Measurements from ENCODE around the gene PDE11A.

PDE11A gene

GRCh38 chr2:178076130-178076529 is 3.6 kb upstream of the PDE11A start:
- no peak for FAIRE-seq
- DNase-seq (ENCODE audit: insufficient read length, low spot score), result no peak
- no peak for TF ChIP-seq POU2F2 (IDR thresholded peaks at IDR 0.05; ENCODE audit: low read depth, low read length)
- no peak for TF ChIP-seq PAX5 (IDR thresholded peaks at IDR 0.05; ENCODE audit: insufficient read depth, low read length, severe bottlenecking)
- TF ChIP-seq POLR2AphosphoS5 (IDR thresholded peaks at IDR 0.05; ENCODE audit: low read depth, low read length), result no peak
- no peak for TF ChIP-seq TAF1 (IDR thresholded peaks at IDR 0.05; ENCODE audit: low read depth, low read length)
- no peak for TF ChIP-seq SPI1 (IDR thresholded peaks at IDR 0.05; ENCODE audit: low read depth, low read length)
- TF ChIP-seq POLR2A (IDR thresholded peaks at IDR 0.05; ENCODE audit: low read depth, low read length), result no peak

- DNase-seq (ENCODE audit: insufficient read length, low spot score) (no peak), FAIRE-seq (no peak)
These were observed 2.4 kb upstream of the PDE11A start for GRCh38 chr2:178075006-178075326.

GRCh38 chr2:178074123-178075005 is 1.8 kb upstream of the PDE11A start:
- no peak for DNase-seq (ENCODE audit: insufficient read length, low spot score)
- FAIRE-seq, result no peak
- TF ChIP-seq POLR2A (IDR thresholded peaks at IDR 0.05; ENCODE audit: low read depth, low read length) (no peak), POU2F2 (IDR thresholded peaks at IDR 0.05; ENCODE audit: low read depth, low read length) (no peak), PAX5 (IDR thresholded peaks at IDR 0.05; ENCODE audit: insufficient read depth, low read length, severe bottlenecking) (no peak), POLR2AphosphoS5 (IDR thresholded peaks at IDR 0.05; ENCODE audit: low read depth, low read length) (no peak), TAF1 (IDR thresholded peaks at IDR 0.05; ENCODE audit: low read depth, low read length) (no peak), SPI1 (IDR thresholded peaks at IDR 0.05; ENCODE audit: low read depth, low read length) (no peak)

More at GRCh38 chr2:178075006-178075326, 2.4 kb upstream of the PDE11A start:
- TF ChIP-seq POU2F2 (IDR thresholded peaks at IDR 0.05; ENCODE audit: low read depth, low read length) (no peak), SPI1 (IDR thresholded peaks at IDR 0.05; ENCODE audit: low read depth, low read length) (no peak), POLR2A (IDR thresholded peaks at IDR 0.05; ENCODE audit: low read depth, low read length) (no peak), POLR2AphosphoS5 (IDR thresholded peaks at IDR 0.05; ENCODE audit: low read depth, low read length) (no peak), TAF1 (IDR thresholded peaks at IDR 0.05; ENCODE audit: low read depth, low read length) (no peak), PAX5 (IDR thresholded peaks at IDR 0.05; ENCODE audit: insufficient read depth, low read length, severe bottlenecking) (no peak)

DNA sequence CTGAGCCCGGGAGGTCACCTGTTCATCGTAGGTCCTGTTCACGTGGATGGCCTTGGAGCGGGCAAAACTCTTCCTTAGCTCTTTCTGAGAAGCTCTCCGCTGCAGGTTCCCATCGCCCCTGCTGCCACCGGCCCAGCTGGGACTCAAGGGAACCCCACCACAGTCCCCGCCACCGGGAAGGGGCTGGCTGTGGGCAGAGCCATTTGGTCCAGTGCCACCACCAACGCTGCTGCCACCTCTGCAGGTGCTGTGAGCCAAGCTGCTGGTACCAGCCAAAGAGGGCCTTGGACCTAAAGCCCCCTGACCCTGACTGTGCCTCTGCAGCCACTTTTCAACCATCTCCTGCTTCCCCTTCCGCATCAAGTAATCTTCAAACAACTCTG is 586 bp downstream of the PDE11A start:
- no peak for TF ChIP-seq POLR2A (IDR thresholded peaks at IDR 0.05; ENCODE audit: low read depth, low read length)
- TF ChIP-seq PAX5 (IDR thresholded peaks at IDR 0.05; ENCODE audit: insufficient read depth, low read length, severe bottlenecking), result no peak
- no peak for TF ChIP-seq SPI1 (IDR thresholded peaks at IDR 0.05; ENCODE audit: low read depth, low read length)
- no peak for TF ChIP-seq TAF1 (IDR thresholded peaks at IDR 0.05; ENCODE audit: low read depth, low read length)
- TF ChIP-seq POLR2AphosphoS5 (IDR thresholded peaks at IDR 0.05; ENCODE audit: low read depth, low read length), result no peak
- no peak for TF ChIP-seq POU2F2 (IDR thresholded peaks at IDR 0.05; ENCODE audit: low read depth, low read length)
- no peak for FAIRE-seq
- no peak for DNase-seq (ENCODE audit: insufficient read length, low spot score)

- TF ChIP-seq TAF1 (IDR thresholded peaks at IDR 0.05; ENCODE audit: low read depth, low read length) (no peak), POLR2A (IDR thresholded peaks at IDR 0.05; ENCODE audit: low read depth, low read length) (no peak), PAX5 (IDR thresholded peaks at IDR 0.05; ENCODE audit: insufficient read depth, low read length, severe bottlenecking) (no peak), SPI1 (IDR thresholded peaks at IDR 0.05; ENCODE audit: low read depth, low read length) (no peak), POLR2AphosphoS5 (IDR thresholded peaks at IDR 0.05; ENCODE audit: low read depth, low read length) (no peak), POU2F2 (IDR thresholded peaks at IDR 0.05; ENCODE audit: low read depth, low read length) (no peak)
- no peak for DNase-seq (ENCODE audit: insufficient read length, low spot score)
- no peak for FAIRE-seq
These were observed 1.8 kb downstream of the PDE11A start for GRCh38 chr2:178070824-178071223.

DNA sequence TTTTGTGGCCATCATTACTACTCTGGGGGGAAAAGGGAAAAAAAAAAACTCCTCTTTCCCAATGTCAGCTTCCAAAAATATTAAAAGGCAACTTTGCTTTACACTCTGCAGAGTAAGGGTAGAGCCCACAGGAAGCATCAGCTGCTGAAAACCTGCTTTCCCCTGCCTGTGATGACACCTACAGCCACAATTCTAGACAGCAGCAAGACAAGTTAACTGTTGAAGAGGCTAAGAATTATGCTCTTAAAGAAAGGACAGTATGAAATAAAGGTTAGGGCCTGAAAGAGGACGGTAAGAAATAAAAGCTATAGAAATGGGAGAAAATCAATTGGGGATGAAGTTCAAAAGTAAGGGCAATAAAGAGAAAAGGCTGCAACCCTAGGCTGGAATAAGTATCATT is 3.0 kb downstream of the PDE11A start:
- FAIRE-seq, result no peak

DNA sequence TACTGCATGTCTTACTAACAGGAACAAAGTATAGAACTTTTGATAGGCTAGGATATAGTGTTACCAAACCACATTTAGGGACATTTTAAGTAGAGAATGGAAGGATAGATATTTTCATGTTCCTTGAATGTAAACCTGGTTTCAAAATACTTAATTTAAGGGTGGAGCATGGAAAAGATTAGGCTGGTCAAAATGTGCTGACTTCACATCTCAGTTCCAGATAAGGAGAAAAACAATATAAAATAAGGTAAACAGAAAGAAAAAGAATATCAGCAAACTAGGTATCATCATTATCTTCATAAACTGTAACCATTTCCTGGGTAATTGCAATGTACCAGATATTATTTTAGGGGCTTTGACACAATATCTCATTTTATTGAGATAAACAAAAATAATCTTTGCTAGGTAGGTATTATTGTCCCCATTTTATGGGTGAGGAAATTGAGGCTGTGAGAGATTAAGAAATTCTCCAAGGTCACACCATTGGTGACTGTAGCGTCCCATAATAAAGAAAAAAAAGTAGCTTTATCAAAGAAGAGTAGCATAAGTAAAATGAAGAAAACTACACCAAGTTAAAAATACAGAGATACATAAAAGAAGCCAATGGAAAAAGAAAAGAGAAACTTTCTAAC is 3.6 kb downstream of the PDE11A start:
- TF ChIP-seq PAX5 (IDR thresholded peaks at IDR 0.05; ENCODE audit: insufficient read depth, low read length, severe bottlenecking) (no peak), POLR2AphosphoS5 (IDR thresholded peaks at IDR 0.05; ENCODE audit: low read depth, low read length) (no peak), POU2F2 (IDR thresholded peaks at IDR 0.05; ENCODE audit: low read depth, low read length) (no peak), POLR2A (IDR thresholded peaks at IDR 0.05; ENCODE audit: low read depth, low read length) (no peak), TAF1 (IDR thresholded peaks at IDR 0.05; ENCODE audit: low read depth, low read length) (no peak), SPI1 (IDR thresholded peaks at IDR 0.05; ENCODE audit: low read depth, low read length) (no peak)
- no peak for DNase-seq (ENCODE audit: insufficient read length, low spot score)
- FAIRE-seq, result no peak

More for the DNA sequence above, 3.0 kb downstream of the PDE11A start:
- TF ChIP-seq POU2F2 (IDR thresholded peaks at IDR 0.05; ENCODE audit: low read depth, low read length) (no peak), TAF1 (IDR thresholded peaks at IDR 0.05; ENCODE audit: low read depth, low read length) (no peak), POLR2A (IDR thresholded peaks at IDR 0.05; ENCODE audit: low read depth, low read length) (no peak), POLR2AphosphoS5 (IDR thresholded peaks at IDR 0.05; ENCODE audit: low read depth, low read length) (no peak), PAX5 (IDR thresholded peaks at IDR 0.05; ENCODE audit: insufficient read depth, low read length, severe bottlenecking) (no peak), SPI1 (IDR thresholded peaks at IDR 0.05; ENCODE audit: low read depth, low read length) (no peak)
- DNase-seq (ENCODE audit: insufficient read length, low spot score), result no peak

DNA sequence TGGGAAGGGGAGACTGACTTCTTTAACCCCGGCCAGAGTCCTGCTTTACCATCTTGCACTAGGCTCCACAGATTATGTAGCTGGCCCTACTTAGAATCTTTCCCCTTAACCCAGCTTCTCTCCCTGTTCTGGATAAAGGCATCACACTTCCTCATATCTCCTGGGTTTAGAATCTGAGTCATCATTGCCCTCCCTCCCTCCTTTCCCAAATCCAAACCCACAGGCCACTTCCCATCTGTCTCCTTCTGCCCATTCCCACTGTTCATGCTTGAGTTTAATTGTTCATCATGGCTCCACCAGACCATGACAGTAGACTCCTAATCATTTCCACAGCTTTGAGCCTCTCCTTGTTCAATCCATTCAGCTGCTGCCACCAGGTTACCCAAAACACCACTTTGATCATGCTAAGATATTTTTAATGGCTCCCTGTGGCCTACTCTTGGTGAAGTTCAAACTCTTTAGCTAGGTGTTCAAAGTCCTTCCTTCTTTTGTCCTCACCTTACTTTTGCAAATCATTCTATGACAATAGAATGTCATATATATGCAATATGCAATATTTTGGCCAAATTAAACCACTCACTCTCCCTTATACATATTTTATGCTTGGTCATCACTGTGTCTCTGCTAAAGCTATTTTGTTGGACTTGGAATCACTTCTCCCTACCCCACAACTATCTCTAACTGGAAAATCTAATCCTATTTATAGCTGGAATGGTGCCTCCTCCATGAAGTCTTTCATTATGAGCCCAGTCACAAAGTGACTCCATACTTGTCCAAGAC is 5.5 kb downstream of the PDE11A start:
- no peak for TF ChIP-seq POU2F2 (IDR thresholded peaks at IDR 0.05; ENCODE audit: low read depth, low read length)
- no peak for TF ChIP-seq POLR2AphosphoS5 (IDR thresholded peaks at IDR 0.05; ENCODE audit: low read depth, low read length)
- DNase-seq (ENCODE audit: insufficient read length, low spot score), result no peak
- no peak for FAIRE-seq

- no peak for FAIRE-seq
- DNase-seq (ENCODE audit: insufficient read length, low spot score), result no peak
- TF ChIP-seq POU2F2 (IDR thresholded peaks at IDR 0.05; ENCODE audit: low read depth, low read length), result no peak
- TF ChIP-seq TAF1 (IDR thresholded peaks at IDR 0.05; ENCODE audit: low read depth, low read length), result no peak
- TF ChIP-seq POLR2A (IDR thresholded peaks at IDR 0.05; ENCODE audit: low read depth, low read length), result no peak
- TF ChIP-seq POLR2AphosphoS5 (IDR thresholded peaks at IDR 0.05; ENCODE audit: low read depth, low read length), result no peak
- TF ChIP-seq PAX5 (IDR thresholded peaks at IDR 0.05; ENCODE audit: insufficient read depth, low read length, severe bottlenecking), result no peak
- TF ChIP-seq SPI1 (IDR thresholded peaks at IDR 0.05; ENCODE audit: low read depth, low read length), result no peak
These were observed 6.3 kb downstream of the PDE11A start for GRCh38 chr2:178066324-178066723.
